Erythroblast (primary cell): ENCODE measurements around the gene DCAF4.

Experiments used
- GATA1 ChIP-seq: IDR thresholded peaks from 2 replicates; pipeline ENCODE4 v1.6.1; 2011; ENCODE audit warnings: low read depth, mild to moderate bottlenecking, control low read depth, low read length, moderate library complexity
- POLR2A ChIP-seq: IDR thresholded peaks from 2 replicates; pipeline ENCODE4 v1.6.1; 2011; ENCODE audit warnings: mild to moderate bottlenecking, low read length

GRCh38 chr14:72942934-72943333, 16.7 kb downstream of the DCAF4 start:
- TF ChIP-seq POLR2A (no peak), GATA1 (no peak)
